Measurements from ENCODE around the gene REEP1. TPM values are rescaled to one million over a fixed set of nuclear protein-coding genes. Genes with fewer than 3 reads are reported as not detected.

Gene REEP1
- total RNA-seq, 4 donors from 2014 or later: 46.1 to 95.1 (median 74.9) TPM

GRCh38 chr2:86174445-86174844 is 163.0 kb downstream of the REEP1 start:
- Histone ChIP-seq H3K36me3 (peaks cover 59 to 81% (median 69%) of the 10 kb centered on the region in 4 donors), H3K27me3 (no peaks in the 10 kb centered on the region), H3K4me3 (no peak overlapping the region), H3K4me1 (peaks cover 6 to 21% (median 9%) of the 10 kb centered on the region in 4 donors), H3K27ac (replicated peaks in 1 of 4) (no peak overlapping the region), H3K9me3 (no peaks in the 10 kb centered on the region)
- 63% methylated on average over 2 of the region's 2 CpGs for WGBS
- no peak for DNase-seq (ENCODE audit: extremely low spot score)
- TF ChIP-seq CTCF (IDR thresholded peaks at IDR 0.05) (no peak), POLR2AphosphoS5 (IDR thresholded peaks at IDR 0.05) (no peak), EP300 (IDR thresholded peaks at IDR 0.05) (no peak), POLR2A (IDR thresholded peaks at IDR 0.05; ENCODE audit: low read depth) (no peak)
- intact Hi-C loops (cut with DNase I): no loop called here

GRCh38 chr2:86172610-86173009 is 164.8 kb downstream of the REEP1 start:
- Histone ChIP-seq H3K27me3 (no peaks in the 10 kb centered on the region), H3K27ac (replicated peaks in 1 of 4) (no peak overlapping the region), H3K36me3 (peaks cover 53 to 82% (median 69%) of the 10 kb centered on the region in 4 donors), H3K4me3 (no peak overlapping the region), H3K9me3 (no peaks in the 10 kb centered on the region), H3K4me1 (peaks cover 6 to 21% (median 9%) of the 10 kb centered on the region in 4 donors)
- DNase-seq (ENCODE audit: extremely low spot score): no peak
- intact Hi-C loops (cut with DNase I): no loop called here
- 13% methylated on average over 2 of the region's 2 CpGs for WGBS
- TF ChIP-seq CTCF (IDR thresholded peaks at IDR 0.05) (no peak), POLR2A (IDR thresholded peaks at IDR 0.05; ENCODE audit: low read depth) (no peak), POLR2AphosphoS5 (IDR thresholded peaks at IDR 0.05) (no peak), EP300 (IDR thresholded peaks at IDR 0.05) (no peak)

- H3K9me3 ChIP-seq: no peaks in the 10 kb centered on the region
- intact Hi-C loops (cut with DNase I): no loop called here
- TF ChIP-seq EP300 (IDR thresholded peaks at IDR 0.05) (no peak), POLR2AphosphoS5 (IDR thresholded peaks at IDR 0.05) (no peak), POLR2A (IDR thresholded peaks at IDR 0.05; ENCODE audit: low read depth) (no peak), CTCF (IDR thresholded peaks at IDR 0.05) (no peak)
- DNase-seq (ENCODE audit: extremely low spot score): no peak
- no peaks in the 10 kb centered on the region for H3K27me3 ChIP-seq
- H3K36me3 ChIP-seq: peaks cover 44 to 78% (median 72%) of the 10 kb centered on the region in 4 donors
- no peak overlapping the region for H3K27ac ChIP-seq (replicated peaks in 1 of 4)
- WGBS: 92% methylated on average over 3 of the region's 3 CpGs
- H3K4me3 ChIP-seq: no peak overlapping the region
- H3K4me1 ChIP-seq: peaks cover 6 to 17% (median 9%) of the 10 kb centered on the region in 4 donors
Observed at GRCh38 chr2:86171295-86171694, 166.1 kb downstream of the REEP1 start.

GRCh38 chr2:86170449-86170848 is 167.0 kb downstream of the REEP1 start:
- WGBS: 95% methylated on average over 4 of the region's 4 CpGs
- intact Hi-C loops (cut with DNase I): no loop called here

More at GRCh38 chr2:86170449-86170848, 167.0 kb downstream of the REEP1 start:
- peaks cover 6 to 11% (median 9%) of the 10 kb centered on the region in 4 donors for H3K4me1 ChIP-seq
- H3K4me3 ChIP-seq: no peak overlapping the region
- H3K27ac ChIP-seq (replicated peaks in 1 of 4): no peak overlapping the region
- no peak for TF ChIP-seq CTCF (IDR thresholded peaks at IDR 0.05)
- no peak for TF ChIP-seq POLR2A (IDR thresholded peaks at IDR 0.05; ENCODE audit: low read depth)
- TF ChIP-seq EP300 (IDR thresholded peaks at IDR 0.05): no peak
- no peak for TF ChIP-seq POLR2AphosphoS5 (IDR thresholded peaks at IDR 0.05)
- peaks cover 53 to 79% (median 77%) of the 10 kb centered on the region in 4 donors for H3K36me3 ChIP-seq
- H3K27me3 ChIP-seq: no peaks in the 10 kb centered on the region
- no peaks in the 10 kb centered on the region for H3K9me3 ChIP-seq
- DNase-seq (ENCODE audit: extremely low spot score): no peak

Small RNA genes lying within 50 kb of the gene (small RNA-seq; reads per million reads assigned to genes)
- 0 reads per million in 3 donors for gene MIR4779
- 0 reads per million in 3 donors for gene RF00096
- gene RF00413: 0 reads per million in 3 donors

Other genes with a start within 250 kb of the REEP1 start
- gene POLR1A, start 231.7 kb downstream of the REEP1 start, total RNA-seq: 10 to 100 TPM; 13.3 to 22.4 (median 16.6) TPM
- 10 to 100 TPM; 40.4 to 65.1 (median 45.5) TPM for gene PTCD3, start 231.4 kb downstream of the REEP1 start, total RNA-seq
- gene IMMT, start 142.2 kb downstream of the REEP1 start, total RNA-seq: 10 to 100 TPM; 53.5 to 68.1 (median 66.6) TPM
- 10 to 100 TPM; 28.0 to 37.8 (median 32.4) TPM for gene MRPL35, start 138.2 kb downstream of the REEP1 start, total RNA-seq
- 10 to 100 TPM; 37.3 to 68.6 (median 52.0) TPM for gene KDM3A, start 103.7 kb upstream of the REEP1 start, total RNA-seq
- 100 to 1,000 TPM; 166 to 213 (median 185) TPM for gene CHMP3, start 225.8 kb upstream of the REEP1 start, total RNA-seq

Measured in esophagus muscularis mucosa (tissue), 4 donors.